Cerebellar cortex (tissue), 1 donor: Measurements from ENCODE around the gene VSTM2B.

Experiments
- DNase-seq: peaks from one replicate; pipeline ENCODE4 v3.0.0-alpha.2; 2015; ENCODE audit warnings: low spot score

The VSTM2B gene

DNA sequence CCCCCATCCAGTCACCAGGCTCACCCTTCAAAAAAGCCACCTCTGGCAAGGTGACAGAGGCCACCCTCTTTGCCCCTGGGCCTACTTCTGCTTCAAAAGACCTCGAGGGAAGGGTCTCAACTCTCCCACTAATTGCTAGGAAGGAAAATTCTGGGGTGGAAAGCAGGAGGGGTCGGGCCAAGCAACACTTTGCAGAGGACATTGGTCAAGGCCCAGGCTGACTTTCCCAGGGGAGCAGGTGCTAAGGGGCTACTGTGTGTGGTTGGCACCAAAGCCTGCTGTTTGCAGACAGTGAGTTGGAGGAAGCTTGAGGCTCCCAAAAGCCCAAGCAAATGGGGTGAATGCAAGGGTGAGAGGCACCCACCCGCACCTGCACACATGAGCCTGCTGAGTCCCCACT is 28.6 kb upstream of the VSTM2B start:
- DNase-seq = no peak

DNA sequence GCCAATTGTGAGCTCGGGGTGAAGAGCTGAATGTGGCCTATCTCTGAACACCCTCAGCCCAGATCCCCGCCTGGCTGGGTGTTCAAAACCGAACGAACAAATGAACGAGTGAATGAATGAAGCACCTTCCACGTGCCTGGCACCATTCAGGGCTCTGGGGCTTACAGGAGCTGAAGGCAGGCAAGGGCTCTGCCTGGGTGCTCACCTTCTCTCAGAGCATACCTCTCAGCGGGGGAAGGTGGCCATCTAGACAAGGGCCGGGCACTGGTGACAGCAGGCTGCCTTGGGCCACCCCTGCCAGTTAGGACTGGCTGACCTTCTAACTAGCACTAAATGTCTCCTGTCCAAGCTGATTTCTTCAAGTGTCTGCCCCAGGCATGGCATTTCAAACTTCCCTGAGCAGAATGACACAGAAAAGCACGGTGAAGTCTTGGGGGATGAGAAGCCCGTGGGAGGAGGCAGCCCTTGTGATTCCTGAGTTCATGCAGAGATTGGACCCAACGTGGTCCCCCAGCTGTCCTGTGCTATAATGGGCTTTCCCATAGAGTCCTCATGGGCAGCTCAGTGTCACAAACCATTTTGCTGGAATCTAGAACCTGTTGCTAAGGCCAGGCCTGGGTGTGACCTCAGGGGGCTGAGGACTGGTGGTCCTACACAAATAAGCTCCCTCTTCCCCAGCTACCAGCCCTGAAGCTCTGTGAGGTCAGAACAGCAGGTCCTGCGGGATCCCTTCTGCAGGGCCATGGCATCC is 27.9 kb upstream of the VSTM2B start:
- no peak for DNase-seq

DNA sequence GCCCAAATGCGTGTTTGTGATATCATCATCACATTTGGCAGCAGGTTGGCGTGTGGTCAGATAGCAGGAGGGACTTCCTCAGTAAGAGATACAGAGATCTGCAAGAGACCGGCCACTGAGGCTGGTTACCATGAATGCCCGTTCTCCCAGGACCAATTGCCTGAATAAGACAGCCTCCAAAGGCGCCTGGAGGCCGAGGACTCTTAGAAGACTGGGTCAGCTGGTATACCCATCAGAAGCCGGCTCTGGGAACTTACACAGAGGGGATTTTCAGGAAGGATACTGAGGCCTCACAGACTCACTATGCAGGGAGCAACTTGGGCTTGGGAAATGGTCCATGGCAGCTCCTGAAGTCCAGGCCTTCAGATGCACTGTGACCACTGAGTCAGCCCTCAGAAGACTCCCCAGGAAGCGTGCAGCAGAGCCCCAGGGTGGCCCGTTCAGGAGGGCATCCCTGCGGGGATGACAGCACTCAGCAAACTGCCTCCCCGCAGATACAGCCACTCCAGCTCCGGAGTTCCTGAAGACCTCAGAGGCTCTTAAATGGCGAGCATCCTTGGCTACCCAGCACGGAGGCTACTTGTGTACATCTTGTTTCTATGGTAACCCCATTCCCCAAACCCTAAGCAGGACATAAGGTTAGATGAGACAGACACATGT is 26.4 kb upstream of the VSTM2B start:
- no peak for DNase-seq

DNA sequence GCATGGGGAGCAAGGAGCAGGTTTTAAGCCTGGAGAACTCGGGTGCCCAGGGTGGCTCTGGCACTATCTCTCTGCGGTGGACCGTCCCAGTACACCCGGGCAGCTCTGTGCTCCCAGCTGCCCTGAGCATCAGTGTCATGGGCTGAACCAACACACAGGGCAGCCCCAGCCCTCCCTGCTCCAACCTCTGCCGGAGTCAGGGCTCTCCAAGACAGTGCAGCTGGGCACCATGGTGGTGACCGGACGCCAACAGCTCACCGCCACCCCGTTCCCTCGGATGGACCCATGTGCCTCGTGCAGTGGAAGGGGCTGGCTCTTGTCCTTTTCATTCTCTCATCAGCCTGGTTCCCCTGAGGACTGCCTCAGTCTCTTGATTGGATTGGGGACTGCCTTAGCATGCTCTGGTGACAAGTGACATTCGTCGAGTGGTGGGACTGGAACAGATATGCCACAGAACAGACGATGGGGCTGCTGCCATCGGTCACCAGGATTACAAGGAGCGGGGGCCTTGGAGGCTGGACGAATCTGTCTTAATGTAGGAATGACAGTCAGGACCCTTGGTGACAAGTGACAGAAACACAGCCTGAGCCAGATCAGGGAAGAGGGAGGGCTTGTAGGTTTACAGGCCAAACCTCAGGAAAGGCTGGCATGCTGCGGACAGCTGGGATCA is 25.7 kb upstream of the VSTM2B start:
- DNase-seq = no peak

DNA sequence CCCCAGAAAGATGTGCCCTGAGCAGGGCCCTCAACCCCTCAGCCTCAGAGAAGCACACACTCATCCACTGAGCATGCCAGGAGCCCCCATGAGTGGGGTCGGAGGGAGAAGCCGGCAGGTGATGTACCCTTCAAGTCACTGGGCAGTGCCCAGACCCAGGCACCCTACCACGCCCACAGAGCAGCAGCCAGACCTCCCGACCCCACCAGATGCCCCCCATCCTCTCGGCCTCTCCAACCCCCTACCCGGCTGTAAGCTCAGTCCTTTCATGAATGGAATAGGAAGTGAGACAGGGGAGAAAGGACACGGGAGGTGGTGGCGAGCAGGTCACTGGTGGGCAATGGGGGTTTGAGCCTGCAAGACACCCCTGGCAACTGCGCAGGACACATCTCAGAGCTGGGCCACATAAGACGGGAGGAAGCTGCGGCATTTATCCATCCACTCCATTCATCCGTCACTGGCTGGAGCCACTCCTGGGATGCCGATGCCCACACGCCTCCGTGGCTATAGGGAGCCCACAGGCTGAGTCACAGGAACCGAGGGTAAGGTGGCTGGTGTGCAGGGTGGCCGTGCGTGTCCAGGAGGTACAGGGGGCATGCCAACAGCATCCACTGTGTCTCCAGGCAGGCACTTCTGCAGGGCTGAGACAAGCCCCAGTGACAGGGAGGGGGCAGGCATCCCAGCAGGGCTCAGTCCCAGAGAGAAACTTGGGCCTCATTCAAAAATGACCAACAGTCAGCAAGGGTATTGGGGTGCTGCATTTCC is 23.8 kb upstream of the VSTM2B start:
- DNase-seq = no peak

DNA sequence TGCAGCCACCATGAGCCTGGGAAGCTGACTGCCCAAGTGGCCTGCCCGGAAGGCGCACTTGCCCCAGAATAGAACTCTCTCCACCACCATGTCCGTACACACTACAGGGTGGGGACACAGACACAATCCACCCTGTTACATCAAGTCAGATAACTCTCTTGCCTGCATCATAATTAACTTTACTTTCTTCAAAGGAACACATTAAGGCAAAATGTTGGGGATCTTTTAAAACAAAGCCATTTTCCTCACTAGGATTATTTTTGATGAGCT is 23.3 kb upstream of the VSTM2B start:
- DNase-seq = no peak

DNA sequence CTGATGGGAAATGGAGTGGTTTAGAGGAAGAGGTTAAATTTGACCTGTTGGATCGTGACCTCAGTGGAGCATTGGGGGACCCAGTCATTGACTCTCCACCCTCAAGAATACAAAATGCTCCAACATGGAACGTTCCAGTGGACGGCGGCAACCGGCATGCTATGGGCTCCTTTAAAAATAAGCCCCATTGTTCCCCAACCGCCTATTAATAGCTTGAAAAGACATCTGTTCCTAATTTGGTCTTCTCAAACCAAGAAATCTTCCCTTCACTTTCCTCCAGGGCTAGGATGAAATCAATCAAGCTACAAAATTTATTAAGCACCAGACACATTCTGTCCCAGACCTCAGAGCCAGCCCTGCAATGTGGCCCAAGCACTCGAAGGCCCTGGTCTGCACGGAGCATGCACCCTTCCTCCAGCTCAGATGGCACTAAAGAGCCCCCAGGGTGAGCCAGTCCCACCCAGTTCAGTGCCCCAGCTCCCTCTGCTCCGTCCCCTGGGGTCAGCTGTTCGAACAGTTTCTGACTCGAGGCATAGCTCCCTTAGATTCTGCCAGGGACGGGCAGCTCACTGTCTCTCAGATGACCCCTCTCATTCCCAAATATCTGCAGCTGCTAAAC is 22.5 kb upstream of the VSTM2B start:
- DNase-seq = no peak

DNA sequence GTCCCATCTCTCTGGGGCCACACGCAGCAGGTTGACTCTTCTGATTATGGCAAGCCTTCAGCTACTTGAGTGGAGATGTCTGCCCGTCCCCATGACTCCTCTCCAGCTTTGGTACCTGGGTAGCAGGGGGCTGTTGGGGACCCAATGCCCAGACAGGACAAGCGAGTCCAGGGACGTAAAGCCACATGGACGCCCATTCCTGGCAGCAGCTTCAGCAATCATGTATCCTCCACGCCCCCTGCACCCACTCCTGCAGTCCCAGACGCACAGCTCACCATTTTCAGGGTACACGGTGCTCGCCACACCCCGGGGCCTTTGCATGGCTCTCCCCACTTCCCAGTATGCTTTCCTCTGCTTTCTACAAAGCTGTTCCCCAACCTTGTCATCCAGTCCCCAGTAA is 22.0 kb upstream of the VSTM2B start:
- no peak for DNase-seq

DNA sequence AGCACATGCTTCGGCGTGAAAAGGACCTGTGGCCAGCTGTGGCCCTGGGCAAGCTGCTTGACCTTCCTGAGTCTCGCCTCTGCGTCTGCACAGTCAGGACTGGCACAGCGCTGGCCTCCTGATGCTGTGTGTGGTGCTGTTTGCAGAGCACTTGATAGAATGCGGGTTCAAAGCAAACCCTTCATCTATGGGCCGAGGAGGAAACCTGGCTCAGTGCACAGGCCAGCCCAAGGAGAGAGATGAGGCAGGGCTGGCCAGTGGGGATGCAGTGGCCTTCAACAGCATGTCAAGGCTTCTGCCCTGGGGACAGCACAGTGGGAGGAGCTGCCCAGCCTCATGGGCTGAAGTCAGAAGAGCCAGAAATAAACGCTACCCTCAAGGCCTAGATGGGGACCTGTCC is 21.3 kb upstream of the VSTM2B start:
- no peak for DNase-seq

DNA sequence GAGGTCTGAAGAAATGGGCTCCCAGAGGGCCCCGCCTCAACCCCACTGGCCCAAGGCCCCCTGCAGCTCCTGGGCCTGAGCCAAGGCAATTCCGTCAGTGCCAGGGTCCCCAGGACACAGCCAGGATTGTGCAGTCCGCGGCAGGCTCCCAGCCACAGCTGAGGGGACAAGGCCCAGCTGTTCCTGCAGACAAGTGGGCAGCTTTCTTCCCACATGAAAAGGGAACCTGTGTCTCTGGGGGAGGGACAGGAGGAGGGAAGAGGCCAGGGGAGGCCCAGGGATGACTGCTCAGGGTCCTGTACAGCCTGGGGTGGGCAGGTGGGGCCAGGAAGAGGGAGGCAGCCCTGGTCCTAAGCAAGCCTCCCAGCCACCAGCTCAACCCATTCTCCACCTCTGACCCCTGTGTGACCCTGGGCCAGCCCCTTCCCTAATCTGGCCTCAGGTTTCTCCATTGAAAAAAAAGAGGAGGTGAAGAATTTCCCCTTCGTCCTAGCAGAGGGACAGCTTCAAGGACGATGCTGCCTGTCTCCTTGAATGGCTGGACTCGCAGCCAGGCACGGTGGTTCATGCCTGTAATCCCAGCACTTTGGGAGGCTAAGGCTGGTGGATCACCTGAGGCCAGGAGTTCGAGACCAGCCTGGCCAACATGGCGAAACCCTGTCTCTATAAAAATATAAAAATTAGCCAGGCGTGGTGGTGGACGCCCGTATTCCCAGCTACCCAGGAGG is 20.5 kb upstream of the VSTM2B start:
- no peak for DNase-seq

DNA sequence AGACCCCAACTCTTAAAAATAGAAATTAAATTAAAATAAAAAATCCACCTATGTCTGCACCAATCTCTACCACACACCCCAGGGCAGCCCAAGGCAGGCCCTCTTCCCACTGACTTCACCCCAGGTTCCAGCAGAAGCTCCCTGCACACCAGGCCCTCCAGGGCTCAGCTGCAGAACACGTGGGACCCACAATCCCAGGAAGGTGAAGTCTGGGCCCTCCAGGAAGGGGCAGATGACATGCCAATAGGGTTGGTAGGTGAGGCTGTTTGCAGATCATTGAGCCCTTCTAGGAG is 19.2 kb upstream of the VSTM2B start:
- DNase-seq = no peak

DNA sequence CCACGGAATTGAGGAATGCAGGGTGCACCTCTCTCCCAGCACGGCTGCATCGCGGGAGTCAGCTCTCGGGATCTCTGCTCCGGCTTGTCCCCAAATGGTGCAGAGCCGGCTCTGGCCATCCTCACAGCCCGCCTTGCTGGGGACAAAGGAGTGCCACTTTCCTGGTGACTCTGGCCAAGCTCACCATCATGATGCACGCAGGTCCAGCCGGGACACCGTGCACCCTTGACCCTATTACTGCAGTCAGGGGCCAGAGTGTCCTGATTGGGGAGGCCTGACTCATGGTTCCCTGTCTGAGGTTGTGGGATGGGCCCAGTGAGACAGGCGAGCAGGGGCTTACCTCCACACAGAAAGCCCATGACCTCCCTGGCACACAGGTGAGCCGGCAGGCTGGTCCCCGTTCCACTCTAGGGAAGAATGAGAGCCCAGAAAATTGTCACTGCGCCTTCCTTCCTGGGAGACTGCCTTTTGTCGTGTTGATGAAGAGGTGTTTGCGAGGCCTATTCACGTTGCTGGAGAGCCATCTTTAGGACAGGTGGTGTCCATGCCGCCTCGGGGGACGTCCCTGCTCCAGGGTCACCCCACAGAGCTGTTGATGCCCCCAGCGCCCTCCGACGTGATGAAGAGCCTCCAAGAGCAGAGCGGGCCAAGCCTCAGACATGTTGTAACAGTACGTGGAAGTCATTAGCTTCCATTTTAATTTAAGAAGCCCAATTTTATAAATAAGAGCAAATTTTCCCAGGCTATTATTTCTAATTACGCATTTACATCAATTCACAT is 18.5 kb upstream of the VSTM2B start:
- DNase-seq = no peak

DNA sequence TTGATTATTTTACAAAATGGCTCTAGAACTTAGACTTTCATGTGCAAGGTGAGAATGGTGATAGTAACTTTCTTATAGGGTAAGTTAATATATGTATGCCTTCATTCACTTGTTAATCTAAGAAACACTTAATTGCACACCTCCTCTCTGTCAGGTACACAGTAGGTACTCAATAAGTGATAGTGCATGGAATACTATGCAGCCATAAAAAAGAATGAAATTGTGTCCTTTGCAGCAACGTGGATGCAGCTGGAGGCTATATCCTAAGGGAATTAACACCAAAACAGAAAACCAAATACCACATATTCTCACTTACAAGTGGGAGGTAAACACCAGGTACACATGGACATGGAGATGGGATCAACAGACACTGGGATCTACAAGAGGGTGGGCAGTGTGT is 17.6 kb upstream of the VSTM2B start:
- DNase-seq = no peak

DNA sequence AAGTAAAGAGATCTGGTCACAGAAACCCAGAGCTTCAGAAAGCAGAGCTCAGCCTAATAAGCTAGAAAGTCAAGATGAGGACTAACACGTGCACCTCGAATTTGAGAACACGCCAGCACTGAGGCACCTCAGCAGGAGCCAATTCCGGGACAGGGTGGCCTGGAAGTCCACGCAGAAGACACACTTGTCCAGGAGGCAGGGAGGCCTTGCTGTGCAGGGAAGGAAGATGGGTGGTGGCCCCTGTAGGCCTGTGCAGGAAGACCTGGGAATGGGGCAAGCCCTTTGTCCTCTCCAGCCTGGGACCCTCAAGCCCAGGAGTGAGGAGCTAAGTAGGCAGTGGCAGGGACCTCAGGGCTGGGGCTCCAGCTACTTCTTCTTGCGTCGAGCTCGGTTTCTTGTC is 16.3 kb upstream of the VSTM2B start:
- no peak for DNase-seq

DNA sequence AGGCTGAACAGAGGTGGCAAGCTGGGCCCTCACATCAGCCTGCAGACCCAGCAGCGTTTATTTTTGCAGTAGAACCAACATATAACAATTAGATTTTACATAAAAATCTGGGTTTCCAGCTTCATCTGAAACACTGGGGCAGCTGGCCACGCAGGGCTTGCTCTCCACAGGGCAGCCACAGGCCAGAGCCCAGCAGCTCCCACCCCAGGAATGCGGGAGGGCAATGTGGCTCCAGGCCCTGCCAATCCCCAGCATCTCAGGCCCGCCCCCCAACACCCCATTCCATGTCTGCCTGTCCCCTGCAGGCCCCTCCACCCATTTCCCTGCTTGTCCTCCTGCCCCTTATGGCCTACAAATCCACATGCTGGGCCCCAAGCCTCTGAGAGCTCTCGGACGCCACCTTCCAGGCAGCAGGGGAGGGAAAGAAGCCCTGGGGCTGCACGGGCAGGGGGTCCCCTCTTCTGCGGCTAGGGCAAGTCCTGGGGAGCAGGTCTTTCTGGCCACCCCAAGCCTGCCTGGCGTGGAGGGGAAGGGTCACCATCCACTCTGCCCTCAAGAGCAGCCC is 15.0 kb upstream of the VSTM2B start:
- DNase-seq = no peak

DNA sequence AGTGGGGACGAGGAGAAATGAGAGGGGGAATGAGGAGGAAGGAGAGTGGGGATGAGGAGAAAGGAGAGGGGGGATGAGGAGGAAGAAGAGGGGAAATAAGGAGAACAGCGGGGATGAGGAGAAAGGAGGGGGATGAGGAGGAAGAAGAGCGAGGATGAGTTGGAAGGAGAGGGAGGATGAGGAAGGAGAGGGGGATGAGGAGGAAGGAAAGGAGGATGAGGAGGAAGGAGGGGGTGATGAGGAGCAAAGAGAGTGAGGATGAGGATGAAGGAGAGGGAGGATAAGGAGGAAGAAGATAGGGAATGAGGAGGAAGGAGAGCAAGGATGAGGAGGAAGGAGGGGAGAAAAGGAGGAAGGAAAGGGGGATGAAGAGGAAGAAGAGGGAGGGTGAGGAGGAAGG is 14.0 kb upstream of the VSTM2B start:
- DNase-seq = no peak

DNA sequence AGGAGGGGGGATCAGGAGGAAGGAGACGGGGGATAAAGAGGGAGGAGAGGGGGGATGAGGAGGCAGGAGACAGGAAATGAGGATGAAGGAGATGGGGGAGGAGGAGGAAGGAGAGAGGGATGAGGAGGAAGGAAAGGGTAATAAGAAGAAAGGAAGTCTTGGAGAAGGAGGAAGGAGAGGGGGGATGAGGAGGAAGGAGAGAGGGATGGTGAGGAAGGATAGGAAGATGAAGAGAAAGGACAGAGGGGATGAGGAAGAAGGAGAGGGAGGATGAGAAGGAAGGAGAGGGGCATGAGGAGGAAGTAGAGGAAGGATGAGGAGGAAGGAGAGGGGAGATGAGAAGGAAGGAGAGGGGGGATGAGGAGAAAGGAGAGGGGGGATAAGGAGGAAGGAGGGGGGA is 13.0 kb upstream of the VSTM2B start:
- DNase-seq = no peak

DNA sequence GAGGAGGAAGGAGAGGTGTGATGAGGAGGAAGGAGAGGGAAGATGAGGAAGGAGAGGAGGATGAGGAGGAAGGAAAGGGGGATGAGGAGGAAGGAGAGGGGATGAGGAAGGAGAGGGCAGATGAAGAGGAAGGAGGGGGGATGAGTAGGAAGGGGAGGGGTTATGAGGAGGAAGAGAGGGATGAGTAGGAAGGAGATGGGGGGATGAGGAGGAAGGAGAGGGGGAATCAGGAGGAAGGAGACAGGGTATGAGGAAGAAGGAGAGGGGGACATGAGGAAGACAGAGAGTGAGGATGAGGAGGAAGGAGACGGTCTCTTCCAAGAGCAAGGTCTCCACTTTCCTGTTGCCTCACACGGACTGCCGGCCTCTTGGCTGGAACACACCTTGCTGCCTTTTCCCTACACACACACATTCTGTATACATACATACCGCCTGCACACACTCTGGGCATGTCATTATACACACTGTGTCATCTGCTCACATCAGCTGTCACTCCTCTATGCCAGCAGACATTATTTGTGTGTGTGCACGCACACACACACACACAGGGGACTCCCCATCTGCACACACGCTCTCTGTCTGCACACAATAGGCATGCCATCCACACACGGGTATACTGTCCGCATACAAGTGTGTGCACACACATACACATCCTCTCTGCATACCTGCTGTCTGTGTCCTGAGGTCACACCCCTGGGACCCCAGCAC is 11.1 kb upstream of the VSTM2B start:
- no peak for DNase-seq

DNA sequence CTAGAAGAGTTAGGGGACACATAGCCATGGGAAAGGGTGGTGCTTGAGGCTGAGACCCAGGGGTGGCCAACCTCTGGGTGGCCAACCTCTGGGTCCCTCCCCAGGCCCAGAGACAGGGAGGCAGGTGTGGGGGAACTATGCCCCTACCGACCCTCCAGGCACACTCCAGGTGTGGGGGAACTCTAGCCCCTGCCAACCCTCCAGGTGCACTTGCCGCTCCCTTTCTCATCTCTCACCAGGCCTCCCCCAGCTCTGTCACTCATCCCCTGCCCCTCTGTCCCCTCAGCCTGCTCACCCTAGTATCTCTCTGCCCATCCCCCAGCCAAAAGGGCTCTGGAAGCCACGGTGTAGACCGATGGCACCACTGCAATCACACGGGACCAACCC is 10.6 kb upstream of the VSTM2B start:
- no peak for DNase-seq

DNA sequence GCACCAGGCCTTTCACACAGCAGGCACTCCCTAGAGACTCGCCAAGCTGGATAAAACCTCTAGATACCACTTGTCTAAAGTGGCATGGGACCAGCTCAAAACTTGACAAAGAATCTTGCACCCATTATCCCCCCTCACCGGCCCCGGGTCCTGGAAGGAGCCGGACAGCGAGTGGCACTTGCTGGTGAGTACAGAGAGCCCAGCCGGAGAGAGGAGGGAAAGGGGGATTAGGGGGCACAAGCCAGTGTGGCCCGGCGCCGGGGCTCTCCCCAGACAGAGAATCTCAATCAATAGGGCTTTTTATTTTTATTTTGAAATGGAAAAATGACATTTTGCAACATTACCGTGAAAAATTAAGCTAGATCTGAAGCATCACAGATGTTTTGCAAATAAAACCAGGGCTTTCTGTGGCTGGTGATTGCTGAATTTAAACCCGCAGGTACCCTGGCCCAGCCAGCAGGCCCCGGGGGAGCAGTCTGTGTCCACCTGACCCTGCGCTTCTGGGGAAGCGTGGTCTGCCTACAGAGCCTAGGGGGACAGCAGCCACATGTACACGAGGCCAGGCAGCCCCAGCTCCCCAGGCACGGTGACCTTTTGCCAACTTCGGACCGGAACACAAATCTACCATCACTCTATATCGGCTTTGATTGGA is 10.0 kb upstream of the VSTM2B start:
- DNase-seq = no peak
